GM12801 (cell line): ENCODE data around the gene CSTPP1.

Experiments
- CTCF ChIP-seq: IDR thresholded peaks from one replicate; pipeline ENCODE4 v1.5.1; 2011; ENCODE audit warnings: control low read depth; ENCODE audit not compliant: insufficient read length; ENCODE audit errors: extremely low read depth

Gene CSTPP1

GRCh38 chr11:46978005-46978491 is 41.5 kb downstream of the CSTPP1 start:
- TF ChIP-seq CTCF = no peak

- TF ChIP-seq CTCF = no peak
Measured at GRCh38 chr11:46979358-46979757, 42.8 kb downstream of the CSTPP1 start.

- no peak for TF ChIP-seq CTCF
Measured at GRCh38 chr11:46981436-46981835, 44.9 kb downstream of the CSTPP1 start.

- no peak for TF ChIP-seq CTCF
Measured at GRCh38 chr11:46982797-46983452, 46.4 kb downstream of the CSTPP1 start.

GRCh38 chr11:46983598-46983997 is 47.0 kb downstream of the CSTPP1 start:
- TF ChIP-seq CTCF = no peak

- no peak for TF ChIP-seq CTCF
Measured at GRCh38 chr11:46984548-46984947, 48.0 kb downstream of the CSTPP1 start.

GRCh38 chr11:46984987-46985386 is 48.4 kb downstream of the CSTPP1 start:
- TF ChIP-seq CTCF = no peak
